A549 (cell line): ENCODE measurements around the gene CDCA3.

ENCODE experiments used
- CHD2 ChIP-seq: fragments of 150-350 bp; IDR thresholded peaks from 2 replicates; pipeline ENCODE4 v1.6.1; 2014; ENCODE audit warnings: low read length; ENCODE audit not compliant: partially characterized antibody
- CTCF ChIP-seq: fragments of >200 bp; sonication (Bioruptor Twin); formaldehyde crosslinking; IDR thresholded peaks from 3 replicates; pipeline ENCODE4 v1.5.1; 2016
- PHF8 ChIP-seq: fragments of 200-600 bp; sonication (generic); IDR thresholded peaks from 2 replicates; pipeline ENCODE4 v1.6.1; 2016; ENCODE audit warnings: low read depth, mild to moderate bottlenecking, antibody characterized with exemption, moderate library complexity, borderline replicate concordance
- POLR2A ChIP-seq: IDR thresholded peaks from 2 replicates; pipeline ENCODE4 v1.6.1; 2012; ENCODE audit warnings: mild to moderate bottlenecking, low read length
- TP53 ChIP-seq: fragments of 250-450 bp; sonication (Bioruptor Pico); IDR thresholded peaks from 2 replicates; pipeline ENCODE4 v1.5.0; 2021; ENCODE audit warnings: mild to moderate bottlenecking, moderate library complexity
- ZNF302 ChIP-seq: fragments of 250-450 bp; sonication (Bioruptor Pico); IDR thresholded peaks from 2 replicates; pipeline ENCODE4 v1.9.0; 2021; ENCODE audit warnings: inconsistent platforms, mild to moderate bottlenecking, moderate library complexity
- ZSCAN20 ChIP-seq: fragments of 250-450 bp; sonication (Bioruptor Pico); IDR thresholded peaks from 2 replicates; pipeline ENCODE4 v1.8.0; 2022; ENCODE audit warnings: mild to moderate bottlenecking, moderate library complexity

- no peak for TF ChIP-seq CTCF
- TF ChIP-seq CHD2, result no peak
- no peak for TF ChIP-seq ZSCAN20
- TF ChIP-seq ZNF302, result no peak
- TF ChIP-seq PHF8, result no peak
- TF ChIP-seq POLR2A, result no peak
- no peak for TF ChIP-seq TP53
These were observed 30.9 kb downstream of the CDCA3 start for GRCh38 chr12:6820166-6820565.
